GM21360 (cell line): Measurements from ENCODE around the gene STK33.

Source experiments
- ATAC-seq: cut with Tn5 transposase; IDR thresholded peaks from one replicate; pipeline ENCODE4 v1.9.1; 2021; ENCODE audit warnings: mild to moderate bottlenecking, moderate library complexity; ENCODE audit not compliant: unreplicated experiment

The STK33 gene

GRCh38 chr11:8593935-8594909, at the start of gene STK33:
Gene STK33 (minus strand): TSS chr11:8594228. CDS start chr11:8474905, 119,323 bp downstream.
- peak; percentile 88 for ATAC-seq

DNA sequence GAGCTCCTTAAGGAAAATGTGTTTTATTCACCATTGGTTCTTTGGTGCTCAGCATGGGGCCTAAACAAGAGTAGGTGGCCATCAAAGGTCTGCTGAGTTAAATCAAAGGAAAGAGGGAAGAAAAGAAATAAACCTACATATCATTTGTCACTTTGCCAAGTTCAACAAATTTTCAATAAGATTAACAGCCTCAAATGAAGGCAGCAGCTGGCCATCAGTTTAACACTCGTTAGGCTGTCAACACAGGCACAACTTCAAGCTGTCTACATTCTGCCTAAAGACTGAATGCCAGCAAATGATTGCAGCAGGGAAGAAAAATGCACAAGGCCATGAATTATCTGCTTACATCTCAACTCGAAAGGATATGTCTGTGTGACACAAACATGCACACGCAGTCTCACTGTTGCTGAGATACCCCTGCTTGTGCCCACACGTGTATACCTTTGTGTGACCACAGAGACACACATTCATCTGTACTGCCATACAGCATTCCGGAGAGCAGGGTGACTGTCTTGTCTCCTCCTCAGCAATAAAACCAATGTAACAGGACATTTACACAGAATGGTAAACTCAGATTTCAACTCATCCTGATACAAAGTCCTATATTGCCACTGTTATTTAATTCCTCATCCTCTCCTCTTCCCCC, 48.3 kb upstream of the STK33 start:
- no peak for ATAC-seq

GRCh38 chr11:8641332-8641731, 47.3 kb upstream of the STK33 start:
- ATAC-seq, result no peak

DNA sequence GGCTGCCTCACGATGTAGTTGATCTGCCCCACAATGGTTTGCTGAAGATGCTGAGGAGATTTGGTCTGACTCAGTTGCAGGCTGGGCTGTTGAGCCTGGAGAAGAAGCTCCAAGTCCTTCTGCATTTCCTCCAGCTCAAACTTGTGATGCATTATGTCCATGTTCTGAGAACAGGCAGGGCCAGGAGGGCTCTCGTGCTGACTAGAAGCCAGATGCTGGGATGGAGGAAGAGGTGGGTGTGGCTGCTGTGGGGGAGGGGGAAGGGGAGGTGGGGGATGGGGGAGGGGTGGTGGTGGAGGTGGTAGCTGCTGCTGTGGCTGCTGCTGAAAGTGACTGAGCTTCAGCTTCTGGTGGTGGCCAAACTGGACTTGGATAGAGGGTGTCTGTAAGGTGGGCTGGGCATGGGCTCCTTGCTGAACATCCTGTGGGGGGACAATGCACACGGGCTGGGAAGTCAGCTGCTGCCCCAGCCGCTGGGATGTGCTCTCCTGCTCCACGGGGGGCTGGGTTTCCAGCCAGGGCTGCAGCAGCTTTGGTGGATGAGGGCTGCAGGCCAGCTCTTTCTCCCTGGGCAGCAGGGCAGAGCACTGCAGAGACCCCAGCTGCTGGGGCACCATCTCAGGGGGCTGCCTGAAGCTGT, 46.4 kb upstream of the STK33 start:
- ATAC-seq, result no peak

- no peak for ATAC-seq
Measured at GRCh38 chr11:8639655-8640054, 45.6 kb upstream of the STK33 start.

- ATAC-seq, result no peak
Measured at GRCh38 chr11:8638300-8638699, 44.3 kb upstream of the STK33 start.

GRCh38 chr11:8636127-8636526, 42.1 kb upstream of the STK33 start:
- no peak for ATAC-seq

DNA sequence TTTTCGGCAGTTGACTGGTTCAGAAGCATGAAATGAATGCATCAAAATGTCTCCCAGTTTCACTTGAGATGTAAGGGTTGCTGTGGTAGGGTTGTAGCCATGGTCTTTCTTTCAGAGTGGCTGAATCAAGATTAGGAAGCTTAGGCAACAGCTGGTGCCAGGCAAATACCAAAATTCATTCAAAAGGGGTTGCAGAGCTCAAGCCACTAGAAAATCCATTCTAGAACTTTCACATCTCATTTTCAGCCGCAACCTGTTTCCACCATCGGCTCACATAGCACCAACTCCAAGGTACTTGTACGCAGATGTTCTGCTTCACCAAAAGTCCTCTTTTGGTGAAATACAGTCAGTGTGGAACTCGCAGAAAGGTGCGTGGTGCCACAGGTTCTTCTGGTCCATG, 40.5 kb upstream of the STK33 start:
- ATAC-seq, result no peak

- ATAC-seq, result no peak
Measured at GRCh38 chr11:8631395-8632118, 37.5 kb upstream of the STK33 start.

DNA sequence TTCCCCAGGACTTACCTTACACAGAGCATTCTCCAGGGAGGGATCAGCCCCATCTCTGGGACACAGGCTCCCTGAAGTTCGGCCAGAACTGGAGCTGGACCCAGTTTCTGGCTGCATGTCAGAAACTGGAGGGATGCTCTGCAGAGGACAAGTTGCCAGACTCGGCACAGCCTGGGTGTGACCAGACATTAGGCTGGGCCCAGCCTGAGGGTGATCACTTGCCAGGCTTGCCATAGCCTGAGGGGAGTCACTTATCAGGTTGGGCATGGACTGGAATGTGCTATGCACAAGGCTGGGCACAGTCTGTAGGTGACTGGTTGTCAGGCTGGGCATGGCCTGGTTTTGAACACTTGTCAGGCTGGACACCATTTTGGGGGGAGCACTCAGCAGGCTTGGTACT, 30.7 kb upstream of the STK33 start:
- no peak for ATAC-seq

DNA sequence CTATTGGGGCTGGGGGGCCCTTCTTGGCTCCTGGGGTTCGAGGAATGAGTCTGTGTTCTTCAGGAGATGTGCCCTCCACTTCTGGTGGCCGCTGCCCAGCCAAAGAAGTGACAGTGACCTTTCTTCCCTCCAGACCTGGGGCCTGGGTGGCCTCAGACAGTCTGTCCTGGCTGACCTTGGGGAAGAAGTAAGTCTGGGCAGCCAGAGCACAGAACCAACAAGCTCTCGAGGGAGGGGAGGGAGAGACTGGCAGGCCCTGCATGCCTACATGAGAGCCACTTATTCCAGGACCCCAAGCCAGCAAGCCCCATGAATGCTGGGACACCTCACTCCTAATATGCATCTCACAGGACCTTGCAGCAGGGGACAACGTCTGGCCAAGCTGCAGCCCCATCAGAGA, 27.1 kb upstream of the STK33 start:
- no peak for ATAC-seq

DNA sequence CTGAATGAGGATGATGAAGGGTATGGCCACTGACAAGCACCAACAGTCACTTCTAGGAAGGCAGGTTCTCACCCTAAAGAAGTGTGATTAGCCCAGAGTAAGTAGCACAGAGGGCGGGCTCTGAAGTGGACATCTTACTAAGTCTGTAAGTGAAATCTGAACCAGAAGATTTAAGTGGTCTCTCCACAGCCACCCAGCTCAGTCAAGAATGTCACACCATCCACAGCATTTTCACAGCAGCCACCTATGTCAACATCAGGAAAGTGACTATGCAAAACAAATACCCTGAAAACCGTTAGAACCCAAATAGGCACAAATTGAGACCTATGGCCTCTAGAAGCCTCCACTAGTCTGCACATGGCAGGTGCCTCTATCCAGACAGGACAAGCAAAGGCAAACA, 23.0 kb upstream of the STK33 start:
- ATAC-seq, result no peak

DNA sequence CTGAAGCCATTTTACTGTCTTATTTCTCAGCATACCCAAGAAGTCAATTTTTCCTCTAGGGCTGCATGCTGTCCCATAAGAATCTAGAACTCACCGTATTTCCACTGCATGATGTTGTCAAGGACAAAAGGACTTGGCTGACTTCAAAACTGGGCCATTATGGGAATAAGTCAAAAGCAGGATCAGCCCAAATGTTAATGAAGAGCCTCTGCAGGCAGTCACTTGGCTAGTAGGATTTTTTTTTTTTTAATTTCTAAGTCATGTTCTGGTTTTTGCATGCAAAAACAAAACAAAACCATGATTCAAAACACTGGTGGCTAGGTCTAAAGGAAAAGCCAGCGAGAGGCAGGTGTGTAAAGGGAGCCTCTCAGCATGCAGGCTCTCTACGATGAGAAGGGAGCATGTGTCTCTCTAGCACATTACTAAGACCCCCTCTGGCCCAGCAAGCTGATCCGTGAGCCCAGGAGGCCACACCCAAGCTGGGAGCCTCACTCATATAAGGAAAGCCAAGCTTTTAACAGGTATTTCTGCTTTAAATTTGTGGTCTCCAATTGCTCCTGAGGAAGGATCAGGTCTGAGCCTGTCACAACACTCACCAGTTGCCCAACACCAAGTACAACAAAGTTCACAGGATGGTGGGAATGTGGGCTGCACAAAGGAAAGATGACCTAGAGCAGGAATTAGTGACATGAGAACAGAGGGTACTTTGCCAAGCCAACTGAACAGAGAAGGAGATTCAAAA, 21.4 kb upstream of the STK33 start:
- ATAC-seq, result no peak

- ATAC-seq, result no peak
Measured at GRCh38 chr11:8614497-8614896, 20.5 kb upstream of the STK33 start.

GRCh38 chr11:8613036-8613435, 19.0 kb upstream of the STK33 start:
- no peak for ATAC-seq

DNA sequence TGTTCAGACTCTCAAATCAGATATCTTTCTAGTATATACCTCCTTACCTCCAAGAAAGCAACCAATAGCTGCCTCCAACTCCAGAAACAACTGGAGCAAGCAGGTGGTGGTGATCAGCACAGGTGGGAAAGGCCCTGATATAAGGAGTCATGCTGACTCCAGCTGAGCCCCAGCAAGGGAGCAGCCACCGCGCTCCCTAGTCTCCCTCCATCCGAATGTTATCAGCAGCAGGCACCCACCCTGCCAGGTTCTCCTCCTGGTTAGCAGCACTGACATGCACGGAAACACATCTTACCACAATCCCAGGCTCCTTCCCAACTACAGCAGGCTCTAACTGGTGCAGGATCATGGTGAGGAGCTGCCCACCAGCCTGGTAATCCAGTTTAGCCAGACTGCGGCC, 18.5 kb upstream of the STK33 start:
- ATAC-seq, result no peak

GRCh38 chr11:8610532-8611116, 16.6 kb upstream of the STK33 start:
- ATAC-seq, result no peak

DNA sequence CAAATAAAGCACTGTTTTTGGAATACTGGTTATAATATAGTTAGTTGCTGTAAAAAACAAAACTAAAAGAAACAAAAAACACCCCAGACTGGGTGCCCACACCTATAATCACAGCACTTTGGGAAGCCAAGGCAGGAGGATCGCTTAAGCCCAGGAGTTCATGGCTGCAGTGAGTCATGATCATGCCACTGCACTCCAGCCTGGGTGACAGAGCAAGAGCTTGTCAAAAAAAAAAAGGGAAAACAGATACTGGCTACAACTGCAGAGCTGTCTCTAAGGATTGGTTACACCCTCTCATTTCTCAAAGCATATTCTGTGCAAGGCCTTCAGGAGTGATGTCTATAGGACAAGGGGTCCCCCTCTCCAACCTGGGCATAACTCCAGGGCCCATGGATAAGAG, 14.6 kb upstream of the STK33 start:
- ATAC-seq, result no peak

- ATAC-seq, result no peak
Measured at GRCh38 chr11:8605971-8606563, 12.0 kb upstream of the STK33 start.
